GM12878 (cell line): ENCODE results near the gene CMBL. TPM values are rescaled to one million over a fixed set of nuclear protein-coding genes. Genes with fewer than 3 reads are reported as not detected.

Source experiments
- ATAC-seq: fragments of 200-7000 bp; cut with Tn5 transposase; 3 replicates; pipeline ENCODE4 v1.9.1; 2020; ENCODE audit warnings: mild to moderate bottlenecking, moderate library complexity
- BruUV-seq: library from RNA; stranded (reverse); fragments of 400-500 nt; replicated peaks from 2 replicates; lab custom pipeline; 2021; lab: Mats Ljungman, UMichigan
- CTCF ChIA-PET: fragments of 300-600 bp; sonication (Branson Sonifier 250); formaldehyde crosslinking; extraction: SDS; loops from one replicate; lab custom pipeline; 2021; ENCODE audit warnings: inconsistent platforms; lab: Yijun Ruan, JAX
- POLR2A ChIA-PET: fragments of 350-600 bp; formaldehyde crosslinking; extraction: SDS; loops from one replicate; lab custom pipeline; 2021; ENCODE audit warnings: inconsistent platforms; lab: Charles Lee
- RAD21 ChIA-PET: fragments of 300-600 bp; sonication (Branson Sonifier 250); formaldehyde crosslinking; loops from one replicate; lab custom pipeline; 2023; ENCODE audit warnings: antibody characterized with exemption; ENCODE audit not compliant: unreplicated experiment; lab: Charles Lee
- SMC1A ChIA-PET: fragments of 300-600 bp; sonication (Branson Sonifier 250); formaldehyde crosslinking; loops from one replicate; lab custom pipeline; 2023; ENCODE audit not compliant: unreplicated experiment, uncharacterized antibody; lab: Charles Lee
- DNase-seq: peaks from one replicate; pipeline ENCODE4 v3.0.0-alpha.2; 2011; ENCODE audit warnings: low read depth, low spot score
- FAIRE-seq: peaks from 3 replicates; lab custom pipeline; 2011; peaks lifted over from hg19 to GRCh38; lab: Jason Lieb, UNC
- H2AFZ ChIP-seq: 2 replicates; pipeline ENCODE4 v1.6.0; 2011; ENCODE audit warnings: low read depth, low read length, control low read depth; ENCODE audit not compliant: control insufficient read depth
- H3K27ac ChIP-seq: 2 replicates; pipeline ENCODE4 v1.5.1; 2011; ENCODE audit warnings: control low read depth; ENCODE audit not compliant: control insufficient read depth, insufficient read depth
- H3K27me3 ChIP-seq, 2 experiments: replicated peaks in 1 of 2; 2 replicates each; pipeline versions ENCODE4 v1.6.0 to v1.6.1; 2011; ENCODE audit warnings: low read length in 1 of 2; ENCODE audit not compliant: control insufficient read depth in 2 of 2, insufficient read depth in 2 of 2
- H3K36me3 ChIP-seq, 2 experiments: 2 replicates each; pipeline ENCODE4 v1.5.1; 2011; ENCODE audit warnings: low read length in 1 of 2; ENCODE audit not compliant: control insufficient read depth in 2 of 2, insufficient read depth in 2 of 2
- H3K4me1 ChIP-seq: 2 replicates; pipeline ENCODE4 v1.6.1; 2011; ENCODE audit warnings: mild to moderate bottlenecking, low read length, moderate library complexity, mixed read lengths; ENCODE audit not compliant: control insufficient read depth, insufficient read depth
- H3K4me2 ChIP-seq: 2 replicates; pipeline ENCODE4 v1.6.0; 2011; ENCODE audit warnings: control low read depth; ENCODE audit not compliant: control insufficient read depth, insufficient read depth
- H3K4me3 ChIP-seq: fragments of 200-600 bp; sonication (generic); 2 replicates; pipeline ENCODE4 v1.5.1; 2016
- H3K79me2 ChIP-seq: 2 replicates; pipeline ENCODE4 v1.6.0; 2011; ENCODE audit warnings: low read length; ENCODE audit not compliant: control insufficient read depth, insufficient read depth
- H3K9ac ChIP-seq: 2 replicates; pipeline ENCODE4 v1.8.0; 2011; ENCODE audit warnings: low read length, control low read depth, mixed read lengths; ENCODE audit not compliant: control insufficient read depth, insufficient read depth
- H3K9me3 ChIP-seq: replicated peaks from 3 replicates; pipeline ENCODE4 v1.5.1; 2011; ENCODE audit warnings: mild to moderate bottlenecking, low read length; ENCODE audit not compliant: control insufficient read depth, insufficient read depth
- H4K20me1 ChIP-seq: 2 replicates; pipeline ENCODE4 v1.6.0; 2011; ENCODE audit not compliant: control insufficient read depth, insufficient read depth
- CHD1 ChIP-seq: IDR thresholded peaks from 2 replicates; pipeline ENCODE4 v1.6.1; 2012; ENCODE audit warnings: low read depth, low read length, improper control_type of control experiment
- ESRRA ChIP-seq: IDR thresholded peaks from 2 replicates; pipeline ENCODE4 v1.6.1; 2012; ENCODE audit warnings: mild to moderate bottlenecking, low read length, improper control_type of control experiment
- HCFC1 ChIP-seq: fragments of 150-350 bp; IDR thresholded peaks from 2 replicates; pipeline ENCODE4 v1.6.1; 2014; ENCODE audit warnings: low read length
- IRF3 ChIP-seq: fragments of 450-650 bp; IDR thresholded peaks from 2 replicates; pipeline ENCODE4 v1.6.1; 2014; ENCODE audit warnings: mild to moderate bottlenecking
- MXI1 ChIP-seq: fragments of 150-350 bp; IDR thresholded peaks from 2 replicates; pipeline ENCODE4 v1.6.1; 2011; ENCODE audit warnings: low read depth, mild to moderate bottlenecking, inconsistent platforms, low read length, improper control_type of control experiment
- RBBP5 ChIP-seq: fragments of 200-600 bp; sonication (generic); conservative IDR thresholded peaks from 2 replicates; pipeline ENCODE4 v1.6.1; 2016
- RFX5 ChIP-seq: IDR thresholded peaks from 2 replicates; pipeline ENCODE4 v1.6.1; 2011; ENCODE audit warnings: low read depth, low read length, improper control_type of control experiment
- SMAD1 ChIP-seq: fragments of 450-650 bp; IDR thresholded peaks from 2 replicates; pipeline ENCODE4 v1.6.1; 2018; ENCODE audit warnings: mild to moderate bottlenecking, low read depth; ENCODE audit not compliant: partially characterized antibody
- SRF ChIP-seq, 2 experiments: IDR thresholded peaks; 2 replicates each; pipeline ENCODE4 v1.6.1; 2011; ENCODE audit warnings: low read depth in 2 of 2, low read length in 2 of 2, mild to moderate bottlenecking in 1 of 2, moderate library complexity in 1 of 2
- WRNIP1 ChIP-seq: IDR thresholded peaks from 2 replicates; pipeline ENCODE4 v1.6.1; 2011; ENCODE audit warnings: low read depth, low read length, improper control_type of control experiment, borderline replicate concordance
- ZNF24 ChIP-seq: fragments of 450-650 bp; IDR thresholded peaks from 2 replicates; pipeline ENCODE4 v1.6.1; 2017; ENCODE audit warnings: antibody characterized with exemption, mild to moderate bottlenecking
- WGBS: methylation state at CpG from one replicate; pipeline ENCODE4 v1.1.6; 2016; ENCODE audit warnings: low lambda C conversion rate; ENCODE audit not compliant: insufficient replicate concordance, insufficient coverage; ENCODE audit errors: missing lambda C conversion rate; 5-methylcytosine and 5-hydroxymethylcytosine counted together
- in situ Hi-C: fragments of 300-500 bp; cut with MboI; formaldehyde crosslinking; loops from 9 replicates; pipeline ENCODE4 v1.14.3; 2018; ENCODE audit warnings: mixed read lengths
- intact Hi-C: fragments of 100-400 bp; cut with micrococcal nuclease; formaldehyde crosslinking; loops from one replicate; pipeline ENCODE4 v1.14.2; 2022; ENCODE audit not compliant: unreplicated experiment
- polyA plus RNA-seq, 11 experiments: library from polyadenylated mRNA; depleted of rRNA in 4 of 11; unstranded in 6 of 11; stranded (reverse) in 5 of 11; fragments of >200 nt; fragmentation: Nextera tagmentation in 4 of 11; fragmentation: Illumina TruSeq in 1 of 11; extraction: Ambion mirVana in 4 of 11; extraction: Trizol in 1 of 11; gene quantifications; 1 replicate in 1 of 11; 2 replicates in 10 of 11; pipeline versions ENCODE4 v1.2.1 to v1.2.3, GENCODE V29; 2011 to 2016; ENCODE audit warnings: inconsistent platforms in 2 of 11, missing spikeins in 2 of 11, low read depth in 1 of 11
- total RNA-seq, 4 experiments: library from RNA; depleted of rRNA in 3 of 4; stranded (reverse); fragments of >200 nt in 3 of 4; fragmentation: Illumina TruSeq in 1 of 4; extraction: Trizol in 1 of 4; gene quantifications; 2 replicates each; pipeline versions ENCODE4 v1.2.1 to v1.2.3, GENCODE V29; 2013 to 2021
- TF ChIP-seq, protein P1 (sequence below): fragments of 450-650 bp; IDR thresholded peaks from 2 replicates; pipeline ENCODE4 v1.6.1; 2017; ENCODE audit warnings: mild to moderate bottlenecking, moderate library complexity
- TF ChIP-seq, protein P2 (sequence below): IDR thresholded peaks from 2 replicates; pipeline ENCODE4 v1.6.1; 2012; ENCODE audit warnings: low read length, inconsistent platforms

CMBL gene
- total and polyA plus RNA-seq, 10 of the 15 experiments (the other 5 are each of a cell fraction or from before 2014, with no cell fraction given) = 1.8 to 15.6 (median 7.5) TPM

- Histone ChIP-seq H3K36me3 (peaks cover 5 to 24% of the 10 kb centered on the region in 2 experiments), H3K4me3 (peak overlapping the region; percentile 99), H2AFZ (no peak overlapping the region), H3K27me3 (no peaks in the 10 kb centered on the region), H3K4me1 (peaks cover 7% of the 10 kb centered on the region; the same call in 1 of the 2 replicates), H3K4me2 (peak overlapping the region; percentile 76), H3K27ac (peak overlapping the region; percentile 97), H3K9me3 (no peaks in the 10 kb centered on the region), H3K9ac (peak overlapping the region; percentile 85), H3K79me2 (peaks cover 82% of the 10 kb centered on the region), H4K20me1 (peaks cover 7% of the 10 kb centered on the region)
- ChIA-PET SMC1A (interaction anchor here (0.9 to 1.9 kb wide), 6 partner anchors 11 to 127 kb away, joined by 3 to 5 read pairs (median 4); partner anchors contain the start of gene MARCHF6), RAD21 (no interaction called here), CTCF (interaction anchor here (1.0 to 1.3 kb wide), 3 partner anchors 33 to 170 kb away, joined by 3 to 6 read pairs (median 5); no protein-coding TSS in a partner anchor), POLR2A (interaction anchor here (0.8 to 1.5 kb wide), 3 partner anchors 14 to 101 kb away, joined by 3 to 7 read pairs (median 4); no protein-coding TSS in a partner anchor)
- BruUV-seq = no TSS peak
- ATAC-seq = no peak
- in situ Hi-C loops = no loop called here
- no peak for DNase-seq
- TF ChIP-seq RBBP5 = no peak
- no peak for TF ChIP-seq ZNF24
- TF ChIP-seq HCFC1 = no peak
- TF ChIP-seq SMAD1 = no peak
- no peak for TF ChIP-seq RFX5
- TF ChIP-seq MXI1 = no peak
- no peak for TF ChIP-seq CHD1
- TF ChIP-seq, protein P1, sequence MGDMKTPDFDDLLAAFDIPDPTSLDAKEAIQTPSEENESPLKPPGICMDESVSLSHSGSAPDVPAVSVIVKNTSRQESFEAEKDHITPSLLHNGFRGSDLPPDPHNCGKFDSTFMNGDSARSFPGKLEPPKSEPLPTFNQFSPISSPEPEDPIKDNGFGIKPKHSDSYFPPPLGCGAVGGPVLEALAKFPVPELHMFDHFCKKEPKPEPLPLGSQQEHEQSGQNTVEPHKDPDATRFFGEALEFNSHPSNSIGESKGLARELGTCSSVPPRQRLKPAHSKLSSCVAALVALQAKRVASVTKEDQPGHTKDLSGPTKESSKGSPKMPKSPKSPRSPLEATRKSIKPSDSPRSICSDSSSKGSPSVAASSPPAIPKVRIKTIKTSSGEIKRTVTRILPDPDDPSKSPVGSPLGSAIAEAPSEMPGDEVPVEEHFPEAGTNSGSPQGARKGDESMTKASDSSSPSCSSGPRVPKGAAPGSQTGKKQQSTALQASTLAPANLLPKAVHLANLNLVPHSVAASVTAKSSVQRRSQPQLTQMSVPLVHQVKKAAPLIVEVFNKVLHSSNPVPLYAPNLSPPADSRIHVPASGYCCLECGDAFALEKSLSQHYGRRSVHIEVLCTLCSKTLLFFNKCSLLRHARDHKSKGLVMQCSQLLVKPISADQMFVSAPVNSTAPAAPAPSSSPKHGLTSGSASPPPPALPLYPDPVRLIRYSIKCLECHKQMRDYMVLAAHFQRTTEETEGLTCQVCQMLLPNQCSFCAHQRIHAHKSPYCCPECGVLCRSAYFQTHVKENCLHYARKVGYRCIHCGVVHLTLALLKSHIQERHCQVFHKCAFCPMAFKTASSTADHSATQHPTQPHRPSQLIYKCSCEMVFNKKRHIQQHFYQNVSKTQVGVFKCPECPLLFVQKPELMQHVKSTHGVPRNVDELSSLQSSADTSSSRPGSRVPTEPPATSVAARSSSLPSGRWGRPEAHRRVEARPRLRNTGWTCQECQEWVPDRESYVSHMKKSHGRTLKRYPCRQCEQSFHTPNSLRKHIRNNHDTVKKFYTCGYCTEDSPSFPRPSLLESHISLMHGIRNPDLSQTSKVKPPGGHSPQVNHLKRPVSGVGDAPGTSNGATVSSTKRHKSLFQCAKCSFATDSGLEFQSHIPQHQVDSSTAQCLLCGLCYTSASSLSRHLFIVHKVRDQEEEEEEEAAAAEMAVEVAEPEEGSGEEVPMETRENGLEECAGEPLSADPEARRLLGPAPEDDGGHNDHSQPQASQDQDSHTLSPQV = no peak
- TF ChIP-seq ESRRA = no peak
- no peak for TF ChIP-seq WRNIP1
- TF ChIP-seq, protein P2, sequence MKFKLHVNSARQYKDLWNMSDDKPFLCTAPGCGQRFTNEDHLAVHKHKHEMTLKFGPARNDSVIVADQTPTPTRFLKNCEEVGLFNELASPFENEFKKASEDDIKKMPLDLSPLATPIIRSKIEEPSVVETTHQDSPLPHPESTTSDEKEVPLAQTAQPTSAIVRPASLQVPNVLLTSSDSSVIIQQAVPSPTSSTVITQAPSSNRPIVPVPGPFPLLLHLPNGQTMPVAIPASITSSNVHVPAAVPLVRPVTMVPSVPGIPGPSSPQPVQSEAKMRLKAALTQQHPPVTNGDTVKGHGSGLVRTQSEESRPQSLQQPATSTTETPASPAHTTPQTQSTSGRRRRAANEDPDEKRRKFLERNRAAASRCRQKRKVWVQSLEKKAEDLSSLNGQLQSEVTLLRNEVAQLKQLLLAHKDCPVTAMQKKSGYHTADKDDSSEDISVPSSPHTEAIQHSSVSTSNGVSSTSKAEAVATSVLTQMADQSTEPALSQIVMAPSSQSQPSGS = no peak
- no peak for TF ChIP-seq SRF (IDR thresholded peaks at IDR 0.05; ENCODE audit: low read depth in 2 of 2, low read length in 2 of 2)
- TF ChIP-seq IRF3 = no peak
- under 1% methylated on average over 7 of the region's 7 CpGs for WGBS
- FAIRE-seq = no peak
- intact Hi-C loops = loop anchor here (5.0 kb wide), 1 partner anchor 511 kb away; the partner anchor contains the start of gene DAP
These were observed 56.3 kb downstream of the CMBL start for GRCh38 chr5:10251405-10251804.
